H9 (cell line): ENCODE data around the gene SMYD2. TPM values are rescaled to one million over a fixed set of nuclear protein-coding genes. Genes with fewer than 3 reads are reported as not detected.

ENCODE experiments used
- DNase-seq: peaks from one replicate; pipeline ENCODE4 v3.0.0-alpha.2; 2017
- H2AFZ ChIP-seq: one replicate; pipeline ENCODE4 v1.6.1; 2013; ENCODE audit warnings: mild to moderate bottlenecking, low read length, control low read depth, moderate library complexity
- H2AK5ac ChIP-seq: 2 replicates; pipeline ENCODE4 v1.6.1; 2013; ENCODE audit warnings: low read length, control low read depth, mixed read lengths; ENCODE audit not compliant: insufficient read length
- H2BK120ac ChIP-seq: one replicate; pipeline ENCODE4 v1.6.1; 2013; ENCODE audit warnings: low read depth, mild to moderate bottlenecking, low read length, control low read depth, inconsistent platforms; ENCODE audit not compliant: poor library complexity, severe bottlenecking
- H2BK12ac ChIP-seq: 2 replicates; pipeline ENCODE4 v1.6.1; 2013; ENCODE audit warnings: low read length, control low read depth, mixed read lengths, low read depth; ENCODE audit not compliant: insufficient read length
- H2BK15ac ChIP-seq: 2 replicates; pipeline ENCODE4 v1.6.1; 2013; ENCODE audit warnings: low read depth, low read length, control low read depth
- H2BK20ac ChIP-seq: one replicate; pipeline ENCODE4 v1.6.1; 2013; ENCODE audit warnings: low read depth, mild to moderate bottlenecking, low read length, control low read depth, inconsistent platforms; ENCODE audit not compliant: poor library complexity, severe bottlenecking
- H2BK5ac ChIP-seq: 2 replicates; pipeline ENCODE4 v1.6.1; 2013; ENCODE audit warnings: low read length, control low read depth, mixed read lengths; ENCODE audit not compliant: insufficient read length
- H3K14ac ChIP-seq: 2 replicates; pipeline ENCODE4 v1.6.1; 2013; ENCODE audit warnings: low read length, control low read depth; ENCODE audit not compliant: insufficient read depth
- H3K18ac ChIP-seq: 2 replicates; pipeline ENCODE4 v1.6.1; 2013; ENCODE audit warnings: low read depth, mild to moderate bottlenecking, mixed read lengths, low read length, control low read depth; ENCODE audit not compliant: insufficient read length
- H3K23ac ChIP-seq: 2 replicates; pipeline ENCODE4 v1.6.1; 2013; ENCODE audit warnings: low read length, control low read depth, mixed read lengths, low read depth; ENCODE audit not compliant: insufficient read length
- H3K23me2 ChIP-seq: 2 replicates; pipeline ENCODE4 v1.6.1; 2013; ENCODE audit warnings: low read depth, mild to moderate bottlenecking, mixed read lengths, low read length, control low read depth; ENCODE audit not compliant: insufficient read length, poor library complexity, severe bottlenecking
- H3K27ac ChIP-seq: 2 replicates; pipeline ENCODE4 v1.5.1; 2013; ENCODE audit warnings: low read length, control low read depth, mixed read lengths, low read depth; ENCODE audit not compliant: insufficient read length
- H3K27me3 ChIP-seq: 2 replicates; pipeline ENCODE4 v1.6.1; 2013; ENCODE audit warnings: low read length, control low read depth, inconsistent platforms; ENCODE audit not compliant: insufficient read depth
- H3K4ac ChIP-seq: 2 replicates; pipeline ENCODE4 v1.6.1; 2013; ENCODE audit warnings: low read depth, mild to moderate bottlenecking, control low read depth, inconsistent platforms, low read length, moderate library complexity
- H3K4me1 ChIP-seq: 2 replicates; pipeline ENCODE4 v1.6.1; 2013; ENCODE audit warnings: low read length, control low read depth, inconsistent platforms; ENCODE audit not compliant: insufficient read depth
- H3K4me2 ChIP-seq: 2 replicates; pipeline ENCODE4 v1.6.1; 2013; ENCODE audit warnings: low read length, control low read depth, mixed read lengths; ENCODE audit not compliant: insufficient read length, insufficient read depth
- H3K56ac ChIP-seq: 2 replicates; pipeline ENCODE4 v1.6.1; 2013; ENCODE audit warnings: low read depth, mild to moderate bottlenecking, mixed read lengths, low read length, control low read depth; ENCODE audit not compliant: insufficient read length
- H3K79me1 ChIP-seq: 2 replicates; pipeline ENCODE4 v1.6.1; 2013; ENCODE audit warnings: low read depth, mild to moderate bottlenecking, moderate library complexity, low read length, control low read depth, inconsistent platforms; ENCODE audit not compliant: insufficient read depth, poor library complexity, severe bottlenecking
- H3K79me2 ChIP-seq: 2 replicates; pipeline ENCODE4 v1.6.1; 2013; ENCODE audit warnings: low read length, control low read depth, inconsistent platforms; ENCODE audit not compliant: insufficient read depth
- H3K9ac ChIP-seq: 2 replicates; pipeline ENCODE4 v1.6.1; 2013; ENCODE audit warnings: low read length, control low read depth, mixed read lengths; ENCODE audit not compliant: insufficient read length; ENCODE audit errors: extremely low read depth
- H3K9me3 ChIP-seq: one replicate; pipeline ENCODE4 v1.6.1; 2013; ENCODE audit warnings: low read depth, low read length, inconsistent platforms; ENCODE audit not compliant: control insufficient read depth
- H3T11ph ChIP-seq: one replicate; pipeline ENCODE4 v1.6.1; 2013; ENCODE audit warnings: mild to moderate bottlenecking, low read length, control low read depth, inconsistent platforms
- H4K20me1 ChIP-seq: one replicate; pipeline ENCODE4 v1.6.1; 2013; ENCODE audit not compliant: control insufficient read depth, insufficient read length, insufficient read depth
- H4K5ac ChIP-seq: 2 replicates; pipeline ENCODE4 v1.6.1; 2013; ENCODE audit warnings: low read depth, mild to moderate bottlenecking, mixed read lengths, low read length, control low read depth; ENCODE audit not compliant: insufficient read length
- H4K8ac ChIP-seq: replicated peaks from 2 replicates; pipeline ENCODE4 v1.6.1; 2013; ENCODE audit warnings: low read length, control low read depth, mixed read lengths, low read depth; ENCODE audit not compliant: insufficient read length
- H4K91ac ChIP-seq: 2 replicates; pipeline ENCODE4 v1.6.1; 2013; ENCODE audit warnings: low read depth, mild to moderate bottlenecking, moderate library complexity, mixed read lengths, low read length, control low read depth; ENCODE audit not compliant: insufficient read length
- H3K27ac Mint-ChIP-seq, 3 experiments: 2 replicates in 2 of 3; 3 replicates in 1 of 3; pipeline ENCODE4 v1.8.0; 2020 to 2021; ENCODE audit warnings: mixed read lengths in 3 of 3, mild to moderate bottlenecking in 1 of 3, moderate library complexity in 1 of 3
- H3K27me3 Mint-ChIP-seq: 2 replicates; pipeline ENCODE4 v1.8.0; 2021; ENCODE audit warnings: low read depth, mild to moderate bottlenecking, moderate library complexity, mixed read lengths
- H3K36me3 Mint-ChIP-seq, 3 experiments: 2 replicates in 2 of 3; 3 replicates in 1 of 3; pipeline ENCODE4 v1.8.0; 2020 to 2021; ENCODE audit warnings: low read depth in 3 of 3, mixed read lengths in 3 of 3; ENCODE audit not compliant: insufficient read depth in 1 of 3
- H3K4me1 Mint-ChIP-seq, 2 experiments: 2 replicates each; pipeline ENCODE4 v1.8.0; 2020; ENCODE audit warnings: mixed read lengths in 2 of 2
- H3K4me3 Mint-ChIP-seq, 2 experiments: 2 replicates in 1 of 2; 3 replicates in 1 of 2; pipeline ENCODE4 v1.8.0; 2020 to 2021; ENCODE audit warnings: mild to moderate bottlenecking in 2 of 2, mixed read lengths in 2 of 2, moderate library complexity in 1 of 2
- H3K9me3 Mint-ChIP-seq, 2 experiments: 2 replicates in 1 of 2; 3 replicates in 1 of 2; pipeline ENCODE4 v1.8.0; 2020; ENCODE audit warnings: mild to moderate bottlenecking in 2 of 2, mixed read lengths in 2 of 2, moderate library complexity in 1 of 2
- CTCF ChIP-seq: fragments of 200-600 bp; sonication (generic); conservative IDR thresholded peaks from 3 replicates; pipeline ENCODE4 v1.8.0; 2021; ENCODE audit warnings: antibody characterized with exemption, mild to moderate bottlenecking
- WGBS: extraction: QIAGEN DNeasy Blood & Tissue Kit; methylation state at CpG from one replicate; pipeline ENCODE4 v1.1.7; 2013; ENCODE audit warnings: missing lambda C conversion rate, low lambda C conversion rate, mixed read lengths; ENCODE audit not compliant: insufficient read length; ENCODE audit errors: extremely low coverage; 5-methylcytosine and 5-hydroxymethylcytosine counted together
- total RNA-seq: library from RNA; stranded (reverse); gene quantifications from 2 replicates; pipeline ENCODE4 v1.2.1, GENCODE V29; 2021

SMYD2 gene
- total RNA-seq, 1 experiment from 2014 or later: 10.9 TPM

- Histone ChIP-seq H3K4me2 (no peak overlapping the region), H3K79me1 (no peaks in the 10 kb centered on the region), H2BK5ac (no peak overlapping the region), H3K27me3 (no peaks in the 10 kb centered on the region), H4K5ac (no peak overlapping the region), H3K18ac (no peak overlapping the region), H3K23ac (no peak overlapping the region), H3K9ac (no peak overlapping the region), H3K14ac (no peak overlapping the region), H4K91ac (no peak overlapping the region), H3T11ph (no peak overlapping the region), H2BK20ac (no peak overlapping the region), H2AK5ac (no peak overlapping the region), H3K56ac (no peak overlapping the region), H3K23me2 (no peaks in the 10 kb centered on the region), H2BK12ac (no peak overlapping the region), H4K20me1 (no peaks in the 10 kb centered on the region), H2AFZ (no peak overlapping the region), H2BK15ac (no peak overlapping the region), H3K27ac (no peak overlapping the region), H3K9me3 (no peaks in the 10 kb centered on the region), H2BK120ac (no peak overlapping the region), H3K4me1 (peaks cover 9% of the 10 kb centered on the region), H3K4ac (no peak overlapping the region), H3K79me2 (no peaks in the 10 kb centered on the region), H4K8ac (no peak overlapping the region)
- H3K9me3 Mint-ChIP-seq: no peaks in the 10 kb centered on the region
- WGBS: no CpG with 5 or more reads among the region's 20 CpGs
- no peaks in the 10 kb centered on the region; a peak in 1 of 7 replicates for H3K36me3 Mint-ChIP-seq
- DNase-seq: no peak
- no peak overlapping the region for H3K27ac Mint-ChIP-seq
- no peak overlapping the region for H3K4me3 Mint-ChIP-seq
- TF ChIP-seq CTCF: no peak
- peaks cover 2% of the 10 kb centered on the region; the same call in 1 of the 2 replicates for H3K27me3 Mint-ChIP-seq
- peaks cover 8 to 11% of the 10 kb centered on the region in 2 experiments for H3K4me1 Mint-ChIP-seq
These were observed 36.7 kb upstream of the SMYD2 start for GRCh38 chr1:214244252-214244651.
